Measurements from ENCODE around the gene CLCF1. TPM values are rescaled to one million over a fixed set of nuclear protein-coding genes. Genes with fewer than 3 reads are reported as not detected.

The CLCF1 gene
- polyA plus RNA-seq, 1 of the 3 experiments (the other 2 are of a cell fraction) = 27.0 TPM

DNA sequence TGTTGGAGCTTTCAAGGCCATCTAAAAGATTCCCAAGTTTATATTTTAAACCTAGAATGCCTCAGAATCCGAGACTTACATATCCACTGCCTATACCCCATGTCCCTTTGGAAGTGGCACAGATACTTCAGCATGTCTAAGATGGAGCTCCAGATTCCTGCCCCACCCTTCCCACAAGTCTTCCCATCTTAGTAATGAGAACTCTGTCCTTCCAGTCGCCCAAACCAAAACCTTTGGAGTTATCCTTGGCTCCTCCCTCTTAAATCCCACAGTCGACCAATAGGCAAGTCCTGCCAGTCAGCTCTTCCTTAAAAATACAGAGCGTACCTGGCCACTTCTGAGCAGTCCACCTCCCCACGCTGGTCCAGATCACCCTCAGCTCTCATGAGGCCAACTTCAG, 24.4 kb downstream of the CLCF1 start:
- Histone ChIP-seq H4K20me1 (ENCODE audit: insufficient read depth) (peaks cover 3% of the 10 kb centered on the region; the same call in 1 of the 2 replicates), H3K9me3 (no peaks in the 10 kb centered on the region), H3K36me3 (replicated peaks in 1 of 2; ENCODE audit: control insufficient read depth in 1 of 2, insufficient read depth in 2 of 2, low read length in 1 of 2) (no peaks in the 10 kb centered on the region), H3K4me2 (no peak overlapping the region), H3K4me3 (ENCODE audit: low read depth in 2 of 2, low read length in 1 of 2) (no peak overlapping the region), H3K79me2 (ENCODE audit: insufficient read depth) (peaks cover 16% of the 10 kb centered on the region), H3K27ac (ENCODE audit: low read depth in 2 of 2, low read length in 1 of 2) (peak overlapping the region in 1 of 2 experiments; percentile 78; a peak in 2 of 4 replicates), H3K27me3 (ENCODE audit: insufficient read depth) (no peaks in the 10 kb centered on the region), H3F3A (replicated peaks; ENCODE audit: insufficient read depth) (peaks cover 36% of the 10 kb centered on the region), H3K4me1 (ENCODE audit: control insufficient read depth in 1 of 2, insufficient read depth in 2 of 2, low read depth in 1 of 2, low read length in 1 of 2) (peaks cover 14 to 46% of the 10 kb centered on the region in 2 experiments; a peak in 3 of 4 replicates), H2AFZ (ENCODE audit: low read depth) (no peak overlapping the region), H3K9me2 (no peaks in the 10 kb centered on the region), H3K9ac (no peak overlapping the region)
- WGBS (ENCODE audit: low lambda C conversion rate) = 96% methylated on average over 5 of the region's 5 CpGs
- ChIA-PET CTCF (interaction anchor here (0.6 to 20.0 kb wide), 12 partner anchors 8 to 268 kb away, joined by 3 to 955 read pairs (median 4); partner anchors contain the start of genes CLCF1 and PPP1CA), POLR2A (no interaction called here)
- DNase-seq = no peak
- no peak for TF ChIP-seq TEAD4 (IDR thresholded peaks at IDR 0.05; ENCODE audit: borderline replicate concordance, insufficient read depth)
- no peak for TF ChIP-seq REST (IDR thresholded peaks at IDR 0.05; ENCODE audit: low read depth, low read length)
- TF ChIP-seq ELF1 (IDR thresholded peaks at IDR 0.05) = no peak
- TF ChIP-seq GABPA (IDR thresholded peaks at IDR 0.05; ENCODE audit: low read depth) = no peak
- TF ChIP-seq MXI1 (IDR thresholded peaks at IDR 0.05; ENCODE audit: low read depth, low read length) = no peak
- TF ChIP-seq TCF12 (IDR thresholded peaks at IDR 0.05) = no peak
- TF ChIP-seq USF1 (IDR thresholded peaks at IDR 0.05; ENCODE audit: borderline replicate concordance, low read depth) = no peak
- no peak for TF ChIP-seq EZH2phosphoT487 (IDR thresholded peaks at IDR 0.05; ENCODE audit: borderline replicate concordance, low read depth)
- no peak for TF ChIP-seq CHD2 (IDR thresholded peaks at IDR 0.05; ENCODE audit: low read length, partially characterized antibody)
- TF ChIP-seq MAX (IDR thresholded peaks at IDR 0.05; ENCODE audit: low read depth) = no peak
- no peak for TF ChIP-seq CTCF (IDR thresholded peaks at IDR 0.05)
- no peak for TF ChIP-seq ZBTB33 (IDR thresholded peaks at IDR 0.05; ENCODE audit: borderline replicate concordance, low read depth)
- no peak for TF ChIP-seq RFX5 (IDR thresholded peaks at IDR 0.05; ENCODE audit: low read length)
- TF ChIP-seq YY1 (IDR thresholded peaks at IDR 0.05; ENCODE audit: low read depth) = no peak
- no peak for TF ChIP-seq FOSL2 (IDR thresholded peaks at IDR 0.05; ENCODE audit: borderline replicate concordance, low read depth)
- TF ChIP-seq SMC3 (IDR thresholded peaks at IDR 0.05; ENCODE audit: low read depth, low read length) = no peak
- TF ChIP-seq NRF1 (IDR thresholded peaks at IDR 0.05; ENCODE audit: low read depth, low read length) = no peak
